ENCODE data around the gene RPL15. TPM values are rescaled to one million over a fixed set of nuclear protein-coding genes. Genes with fewer than 3 reads are reported as not detected.

Gene RPL15
- total RNA-seq, 1 donor from 2014 or later: 1,629 TPM

DNA sequence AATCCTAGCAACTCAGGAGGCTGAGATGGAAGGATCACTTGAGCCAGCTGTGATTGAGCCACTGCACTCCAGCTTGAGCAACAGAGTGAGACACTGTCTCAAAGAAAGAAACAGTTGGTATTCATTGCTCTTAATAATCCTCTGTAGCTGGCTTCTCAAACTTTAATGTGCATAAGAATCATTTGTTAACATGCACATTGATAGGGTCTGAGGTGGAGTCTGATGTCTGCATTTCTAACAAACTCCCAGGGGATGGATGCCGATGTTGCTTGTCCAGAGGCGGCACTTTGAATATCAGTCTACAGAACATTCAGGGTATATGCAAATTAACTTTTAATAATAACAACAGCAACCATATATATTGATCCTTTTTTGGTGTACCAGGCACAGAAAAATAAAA lies 40.0 kb upstream of the RPL15 start:
- Histone ChIP-seq H3K9ac (ENCODE audit: low read length) (no peak overlapping the region), H3K27me3 (ENCODE audit: insufficient read depth, low read length) (no peaks in the 10 kb centered on the region), H3K9me3 (ENCODE audit: insufficient read depth, low read depth, low read length) (peaks cover 2% of the 10 kb centered on the region), H3K79me2 (ENCODE audit: insufficient read depth, low read length) (peaks cover 45% of the 10 kb centered on the region), H2AFZ (ENCODE audit: low read depth, low read length) (no peak overlapping the region), H4K20me1 (ENCODE audit: insufficient read depth, low read length) (peaks cover 66% of the 10 kb centered on the region), H3K4me2 (ENCODE audit: low read length) (peak overlapping the region; percentile 49), H3K27ac (ENCODE audit: low read depth, low read length) (no peak overlapping the region), H3K4me3 (ENCODE audit: insufficient read depth, low read depth, low read length) (no peak overlapping the region), H3K4me1 (ENCODE audit: insufficient read depth, low read length) (peaks cover 32% of the 10 kb centered on the region), H3K36me3 (ENCODE audit: insufficient read depth, low read length) (peaks cover 2% of the 10 kb centered on the region)
- Mint-ChIP-seq H3K27me3 (ENCODE audit: low read depth, unreplicated experiment) (no peaks in the 10 kb centered on the region), H3K4me3 (ENCODE audit: unreplicated experiment) (no peak overlapping the region), H3K27ac (ENCODE audit: unreplicated experiment) (peak overlapping the region; percentile 69), H3K36me3 (ENCODE audit: low read depth, unreplicated experiment) (peaks cover 7% of the 10 kb centered on the region), H3K4me1 (ENCODE audit: low read depth, unreplicated experiment) (peaks cover 52% of the 10 kb centered on the region), H3K9me3 (ENCODE audit: unreplicated experiment) (peaks cover 3% of the 10 kb centered on the region)
- no peak for FAIRE-seq
- no peak for DNase-seq (ENCODE audit: low read depth)
- TF ChIP-seq CTCF (IDR thresholded peaks at IDR 0.05; ENCODE audit: insufficient read depth, low read depth, low read length) (no peak), EZH2 (IDR thresholded peaks at IDR 0.05; ENCODE audit: insufficient read depth, low read length) (no peak)

DNA sequence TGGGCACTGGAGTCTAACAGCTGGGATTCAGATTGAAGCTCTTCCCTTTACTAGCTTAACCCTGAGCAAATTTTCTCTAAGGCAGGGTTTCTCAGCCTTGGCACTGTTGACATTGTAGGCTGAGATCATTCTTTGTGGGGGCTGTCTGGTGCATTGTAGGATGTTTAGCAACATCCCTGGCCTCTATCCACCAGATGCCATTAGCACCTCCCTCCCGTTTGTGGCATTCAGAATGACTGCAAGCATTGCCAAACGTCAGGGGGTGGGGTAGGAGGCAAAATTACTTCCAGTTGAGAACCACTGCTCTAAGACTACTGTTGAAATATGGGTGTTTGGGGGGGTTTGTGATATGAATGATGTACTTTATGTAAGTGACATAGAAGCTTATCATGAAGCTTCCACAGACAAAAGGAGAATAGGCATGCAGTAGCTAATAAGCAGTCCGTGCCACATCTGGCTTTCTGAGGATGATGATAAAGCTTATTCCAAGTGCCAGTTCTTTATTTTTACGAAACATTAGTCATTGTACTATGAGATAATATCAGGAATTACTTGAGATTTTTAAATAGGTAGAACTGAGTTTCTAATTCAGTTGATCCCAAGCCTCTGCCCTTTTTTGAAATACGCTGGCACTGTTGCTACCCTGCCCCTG lies 39.5 kb upstream of the RPL15 start:
- Histone ChIP-seq H3K4me3 (ENCODE audit: insufficient read depth, low read depth, low read length) (no peak overlapping the region), H3K36me3 (ENCODE audit: insufficient read depth, low read length) (peaks cover 2% of the 10 kb centered on the region), H3K9me3 (ENCODE audit: insufficient read depth, low read depth, low read length) (peaks cover 2% of the 10 kb centered on the region), H2AFZ (ENCODE audit: low read depth, low read length) (no peak overlapping the region), H3K79me2 (ENCODE audit: insufficient read depth, low read length) (peaks cover 45% of the 10 kb centered on the region), H3K9ac (ENCODE audit: low read length) (no peak overlapping the region), H3K27me3 (ENCODE audit: insufficient read depth, low read length) (no peaks in the 10 kb centered on the region), H3K4me1 (ENCODE audit: insufficient read depth, low read length) (peaks cover 32% of the 10 kb centered on the region), H3K4me2 (ENCODE audit: low read length) (peak overlapping the region; percentile 49), H3K27ac (ENCODE audit: low read depth, low read length) (no peak overlapping the region), H4K20me1 (ENCODE audit: insufficient read depth, low read length) (peaks cover 66% of the 10 kb centered on the region)
- DNase-seq (ENCODE audit: low read depth) (peak; percentile 77), FAIRE-seq (no peak)
- Mint-ChIP-seq H3K27ac (ENCODE audit: unreplicated experiment) (peak overlapping the region; percentile 69), H3K27me3 (ENCODE audit: low read depth, unreplicated experiment) (no peaks in the 10 kb centered on the region), H3K36me3 (ENCODE audit: low read depth, unreplicated experiment) (peaks cover 10% of the 10 kb centered on the region), H3K4me3 (ENCODE audit: unreplicated experiment) (peak overlapping the region; percentile 63), H3K4me1 (ENCODE audit: low read depth, unreplicated experiment) (peaks cover 54% of the 10 kb centered on the region), H3K9me3 (ENCODE audit: unreplicated experiment) (peaks cover 3% of the 10 kb centered on the region)
- no peak for TF ChIP-seq CTCF (IDR thresholded peaks at IDR 0.05; ENCODE audit: insufficient read depth, low read depth, low read length)
- no peak for TF ChIP-seq EZH2 (IDR thresholded peaks at IDR 0.05; ENCODE audit: insufficient read depth, low read length)

- peaks cover 2% of the 10 kb centered on the region for H3K9me3 ChIP-seq (ENCODE audit: insufficient read depth, low read depth, low read length)
- H3K27me3 ChIP-seq (ENCODE audit: insufficient read depth, low read length): no peaks in the 10 kb centered on the region
- Mint-ChIP-seq H3K27ac (ENCODE audit: unreplicated experiment) (no peak overlapping the region), H3K4me3 (ENCODE audit: unreplicated experiment) (no peak overlapping the region), H3K36me3 (ENCODE audit: low read depth, unreplicated experiment) (peaks cover 13% of the 10 kb centered on the region), H3K27me3 (ENCODE audit: low read depth, unreplicated experiment) (no peaks in the 10 kb centered on the region), H3K4me1 (ENCODE audit: low read depth, unreplicated experiment) (peaks cover 47% of the 10 kb centered on the region), H3K9me3 (ENCODE audit: unreplicated experiment) (peaks cover 3% of the 10 kb centered on the region)
- no peak overlapping the region for H3K4me2 ChIP-seq (ENCODE audit: low read length)
- no peak overlapping the region for H2AFZ ChIP-seq (ENCODE audit: low read depth, low read length)
- no peak overlapping the region for H3K4me3 ChIP-seq (ENCODE audit: insufficient read depth, low read depth, low read length)
- H3K36me3 ChIP-seq (ENCODE audit: insufficient read depth, low read length): peaks cover 2% of the 10 kb centered on the region
- TF ChIP-seq CTCF (IDR thresholded peaks at IDR 0.05; ENCODE audit: insufficient read depth, low read depth, low read length) (no peak), EZH2 (IDR thresholded peaks at IDR 0.05; ENCODE audit: insufficient read depth, low read length) (no peak)
- no peak overlapping the region for H3K27ac ChIP-seq (ENCODE audit: low read depth, low read length)
- no peak for DNase-seq (ENCODE audit: low read depth)
- H3K4me1 ChIP-seq (ENCODE audit: insufficient read depth, low read length): peaks cover 25% of the 10 kb centered on the region
- peaks cover 59% of the 10 kb centered on the region for H4K20me1 ChIP-seq (ENCODE audit: insufficient read depth, low read length)
- FAIRE-seq: no peak
- no peak overlapping the region for H3K9ac ChIP-seq (ENCODE audit: low read length)
- peaks cover 45% of the 10 kb centered on the region for H3K79me2 ChIP-seq (ENCODE audit: insufficient read depth, low read length)
Observed at GRCh38 chr3:23879485-23879884, 37.4 kb upstream of the RPL15 start.

Data from astrocyte (in vitro differentiated cells and primary cell).